ENCODE measurements around the gene AKR1E2.

AKR1E2 gene

DNA sequence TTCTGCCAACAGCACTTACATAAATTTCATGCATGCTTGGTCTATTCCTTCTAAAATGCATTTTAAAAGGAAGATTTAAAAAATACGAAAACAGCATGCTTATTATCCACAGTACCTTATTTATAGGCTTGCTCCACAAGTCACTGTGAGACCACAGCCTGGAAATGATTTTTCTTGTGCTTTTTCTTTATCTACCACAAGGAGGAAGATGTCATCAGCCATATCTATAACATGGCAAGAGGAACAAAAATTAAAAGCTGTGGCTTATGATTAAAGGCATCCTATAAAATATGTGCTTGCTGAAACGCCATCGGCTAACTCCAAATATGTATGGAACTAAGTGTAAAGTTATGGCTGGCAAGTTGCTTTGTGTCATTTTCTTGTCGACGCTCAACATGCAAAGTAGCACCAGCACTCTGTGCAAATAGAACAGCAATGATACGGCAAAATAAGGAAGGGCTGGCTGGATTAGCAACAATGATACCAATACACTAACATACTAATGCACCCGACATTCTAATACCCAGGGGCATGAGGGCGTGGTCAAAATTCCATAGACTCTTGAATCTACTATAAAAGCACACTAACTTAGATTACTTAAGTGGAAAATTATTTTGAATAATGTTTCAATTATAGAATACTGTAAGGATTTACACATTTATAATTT, 41.2 kb upstream of the AKR1E2 start:
- Histone ChIP-seq H3K27ac (ENCODE audit: extremely low read depth, low read depth, low read length) (no peak overlapping the region), H3K9me3 (ENCODE audit: control insufficient read depth, insufficient read depth, low read depth, low read length) (no peaks in the 10 kb centered on the region), H3K36me3 (ENCODE audit: control insufficient read depth in 2 of 2, insufficient read depth in 1 of 2, low read length in 2 of 2) (no peaks in the 10 kb centered on the region), H3K4me1 (ENCODE audit: control insufficient read depth, insufficient read depth, low read length) (no peaks in the 10 kb centered on the region), H3K4me3 (ENCODE audit: low read depth, low read length) (no peak overlapping the region)
- CTCF ChIA-PET, result interaction anchor here (0.6 kb wide), 1 partner anchor 588 kb away, joined by 6 read pairs; no protein-coding TSS in a partner anchor
- POLR2A ChIA-PET, result interaction anchor here (0.5 kb wide), 1 partner anchor 764 kb away, joined by 6 read pairs; no protein-coding TSS in a partner anchor
- TF ChIP-seq ZNF658 (tag by site-specific recombination; IDR thresholded peaks at IDR 0.05) (no peak), ZNF302 (tag by site-specific recombination; IDR thresholded peaks at IDR 0.05; ENCODE audit: low read depth) (no peak), ZNF112 (tag by site-specific recombination; IDR thresholded peaks at IDR 0.05) (no peak), ZNF23 (tag by site-specific recombination; IDR thresholded peaks at IDR 0.05; ENCODE audit: borderline replicate concordance) (no peak), ZBTB20 (tag by site-specific recombination; IDR thresholded peaks at IDR 0.05) (no peak), BCL11B (tag by site-specific recombination; IDR thresholded peaks at IDR 0.05; ENCODE audit: low read depth) (no peak), ZBTB48 (tag by site-specific recombination; IDR thresholded peaks at IDR 0.05) (no peak), ZSCAN30 (tag by site-specific recombination; IDR thresholded peaks at IDR 0.05) (no peak), ZNF24 (tag by site-specific recombination; IDR thresholded peaks at IDR 0.05) (no peak), ZNF48 (tag by site-specific recombination; IDR thresholded peaks at IDR 0.05) (no peak), ZNF10 (tag by site-specific recombination; IDR thresholded peaks at IDR 0.05) (no peak), ZNF776 (tag by site-specific recombination; IDR thresholded peaks at IDR 0.05; ENCODE audit: borderline replicate concordance) (no peak), ZNF155 (tag by site-specific recombination; IDR thresholded peaks at IDR 0.05) (no peak), ZFP41 (tag by site-specific recombination; IDR thresholded peaks at IDR 0.05; ENCODE audit: borderline replicate concordance) (no peak), ZNF768 (tag by site-specific recombination; IDR thresholded peaks at IDR 0.05) (no peak)
- TF ChIP-seq, protein P1, sequence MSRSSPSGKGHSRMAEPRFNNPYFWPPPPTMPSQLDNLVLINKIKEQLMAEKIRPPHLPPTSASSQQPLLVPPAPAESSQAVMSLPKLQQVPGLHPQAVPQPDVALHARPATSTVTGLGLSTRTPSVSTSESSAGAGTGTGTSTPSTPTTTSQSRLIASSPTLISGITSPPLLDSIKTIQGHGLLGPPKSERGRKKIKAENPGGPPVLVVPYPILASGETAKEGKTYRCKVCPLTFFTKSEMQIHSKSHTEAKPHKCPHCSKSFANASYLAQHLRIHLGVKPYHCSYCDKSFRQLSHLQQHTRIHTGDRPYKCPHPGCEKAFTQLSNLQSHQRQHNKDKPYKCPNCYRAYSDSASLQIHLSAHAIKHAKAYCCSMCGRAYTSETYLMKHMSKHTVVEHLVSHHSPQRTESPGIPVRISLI (tag by site-specific recombination; IDR thresholded peaks at IDR 0.05), result no peak
- TF ChIP-seq, protein P2, sequence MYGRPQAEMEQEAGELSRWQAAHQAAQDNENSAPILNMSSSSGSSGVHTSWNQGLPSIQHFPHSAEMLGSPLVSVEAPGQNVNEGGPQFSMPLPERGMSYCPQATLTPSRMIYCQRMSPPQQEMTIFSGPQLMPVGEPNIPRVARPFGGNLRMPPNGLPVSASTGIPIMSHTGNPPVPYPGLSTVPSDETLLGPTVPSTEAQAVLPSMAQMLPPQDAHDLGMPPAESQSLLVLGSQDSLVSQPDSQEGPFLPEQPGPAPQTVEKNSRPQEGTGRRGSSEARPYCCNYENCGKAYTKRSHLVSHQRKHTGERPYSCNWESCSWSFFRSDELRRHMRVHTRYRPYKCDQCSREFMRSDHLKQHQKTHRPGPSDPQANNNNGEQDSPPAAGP (tag by site-specific recombination; IDR thresholded peaks at IDR 0.05), result no peak
- TF ChIP-seq, protein P3, sequence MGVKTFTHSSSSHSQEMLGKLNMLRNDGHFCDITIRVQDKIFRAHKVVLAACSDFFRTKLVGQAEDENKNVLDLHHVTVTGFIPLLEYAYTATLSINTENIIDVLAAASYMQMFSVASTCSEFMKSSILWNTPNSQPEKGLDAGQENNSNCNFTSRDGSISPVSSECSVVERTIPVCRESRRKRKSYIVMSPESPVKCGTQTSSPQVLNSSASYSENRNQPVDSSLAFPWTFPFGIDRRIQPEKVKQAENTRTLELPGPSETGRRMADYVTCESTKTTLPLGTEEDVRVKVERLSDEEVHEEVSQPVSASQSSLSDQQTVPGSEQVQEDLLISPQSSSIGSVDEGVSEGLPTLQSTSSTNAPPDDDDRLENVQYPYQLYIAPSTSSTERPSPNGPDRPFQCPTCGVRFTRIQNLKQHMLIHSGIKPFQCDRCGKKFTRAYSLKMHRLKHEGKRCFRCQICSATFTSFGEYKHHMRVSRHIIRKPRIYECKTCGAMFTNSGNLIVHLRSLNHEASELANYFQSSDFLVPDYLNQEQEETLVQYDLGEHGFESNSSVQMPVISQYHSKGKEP (tag by site-specific recombination; IDR thresholded peaks at IDR 0.05), result no peak

DNA sequence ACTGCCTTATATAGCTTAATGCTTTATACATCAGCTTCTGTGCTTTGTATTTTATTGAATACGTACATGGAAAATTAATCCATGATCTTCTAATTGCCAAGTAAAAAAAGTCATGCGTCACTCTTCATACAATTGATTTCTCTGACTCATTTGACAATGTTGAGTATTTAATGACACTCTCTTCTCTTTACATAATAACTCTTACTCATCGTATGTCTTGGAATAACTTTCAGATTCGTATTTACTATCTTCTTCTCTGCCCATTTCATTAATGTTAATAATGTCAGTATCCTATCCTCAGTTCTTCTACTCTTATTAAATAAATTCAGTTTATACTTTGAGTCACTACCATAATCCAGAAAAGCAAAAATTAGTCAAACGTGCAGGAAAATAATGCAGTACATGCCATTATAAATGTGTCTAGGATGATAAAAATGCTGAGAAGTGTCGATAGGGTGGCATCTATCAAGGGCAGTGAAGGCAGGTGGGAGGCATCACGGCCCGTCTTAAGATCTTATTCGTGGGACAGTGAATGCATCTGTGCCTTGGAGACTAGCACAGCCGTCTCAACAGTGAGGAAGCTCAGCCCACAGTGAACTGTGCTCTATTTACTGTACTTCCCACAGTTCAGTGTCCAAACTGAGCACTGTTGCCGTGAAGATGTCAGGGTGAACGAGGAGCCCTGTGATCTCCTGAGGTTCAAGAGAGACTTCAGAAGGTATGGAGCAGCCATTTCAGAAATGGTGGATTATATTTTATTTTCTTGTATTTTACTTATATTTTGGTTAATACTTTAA, 39.8 kb upstream of the AKR1E2 start:
- CTCF ChIA-PET, result interaction anchor here (0.6 kb wide), 1 partner anchor 1595 kb away, joined by 3 read pairs; no protein-coding TSS in a partner anchor
- TF ChIP-seq, protein P4, sequence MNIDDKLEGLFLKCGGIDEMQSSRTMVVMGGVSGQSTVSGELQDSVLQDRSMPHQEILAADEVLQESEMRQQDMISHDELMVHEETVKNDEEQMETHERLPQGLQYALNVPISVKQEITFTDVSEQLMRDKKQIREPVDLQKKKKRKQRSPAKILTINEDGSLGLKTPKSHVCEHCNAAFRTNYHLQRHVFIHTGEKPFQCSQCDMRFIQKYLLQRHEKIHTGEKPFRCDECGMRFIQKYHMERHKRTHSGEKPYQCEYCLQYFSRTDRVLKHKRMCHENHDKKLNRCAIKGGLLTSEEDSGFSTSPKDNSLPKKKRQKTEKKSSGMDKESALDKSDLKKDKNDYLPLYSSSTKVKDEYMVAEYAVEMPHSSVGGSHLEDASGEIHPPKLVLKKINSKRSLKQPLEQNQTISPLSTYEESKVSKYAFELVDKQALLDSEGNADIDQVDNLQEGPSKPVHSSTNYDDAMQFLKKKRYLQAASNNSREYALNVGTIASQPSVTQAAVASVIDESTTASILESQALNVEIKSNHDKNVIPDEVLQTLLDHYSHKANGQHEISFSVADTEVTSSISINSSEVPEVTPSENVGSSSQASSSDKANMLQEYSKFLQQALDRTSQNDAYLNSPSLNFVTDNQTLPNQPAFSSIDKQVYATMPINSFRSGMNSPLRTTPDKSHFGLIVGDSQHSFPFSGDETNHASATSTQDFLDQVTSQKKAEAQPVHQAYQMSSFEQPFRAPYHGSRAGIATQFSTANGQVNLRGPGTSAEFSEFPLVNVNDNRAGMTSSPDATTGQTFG (tag by site-specific recombination; IDR thresholded peaks at IDR 0.05; ENCODE audit: borderline replicate concordance), result no peak
- TF ChIP-seq ZNF830 (tag by site-specific recombination; IDR thresholded peaks at IDR 0.05; ENCODE audit: low read depth), result no peak
- no peak for TF ChIP-seq ZNF585B (tag by site-specific recombination; IDR thresholded peaks at IDR 0.05)
- TF ChIP-seq ZNF514 (tag by site-specific recombination; IDR thresholded peaks at IDR 0.05), result no peak
- no peak for TF ChIP-seq ZFP37 (tag by site-specific recombination; IDR thresholded peaks at IDR 0.05)
- TF ChIP-seq ZNF10 (tag by site-specific recombination; IDR thresholded peaks at IDR 0.05), result no peak
- TF ChIP-seq, protein P5, sequence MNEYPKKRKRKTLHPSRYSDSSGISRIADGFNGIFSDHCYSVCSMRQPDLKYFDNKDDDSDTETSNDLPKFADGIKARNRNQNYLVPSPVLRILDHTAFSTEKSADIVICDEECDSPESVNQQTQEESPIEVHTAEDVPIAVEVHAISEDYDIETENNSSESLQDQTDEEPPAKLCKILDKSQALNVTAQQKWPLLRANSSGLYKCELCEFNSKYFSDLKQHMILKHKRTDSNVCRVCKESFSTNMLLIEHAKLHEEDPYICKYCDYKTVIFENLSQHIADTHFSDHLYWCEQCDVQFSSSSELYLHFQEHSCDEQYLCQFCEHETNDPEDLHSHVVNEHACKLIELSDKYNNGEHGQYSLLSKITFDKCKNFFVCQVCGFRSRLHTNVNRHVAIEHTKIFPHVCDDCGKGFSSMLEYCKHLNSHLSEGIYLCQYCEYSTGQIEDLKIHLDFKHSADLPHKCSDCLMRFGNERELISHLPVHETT (tag by site-specific recombination; IDR thresholded peaks at IDR 0.05), result no peak
- TF ChIP-seq, protein P6, sequence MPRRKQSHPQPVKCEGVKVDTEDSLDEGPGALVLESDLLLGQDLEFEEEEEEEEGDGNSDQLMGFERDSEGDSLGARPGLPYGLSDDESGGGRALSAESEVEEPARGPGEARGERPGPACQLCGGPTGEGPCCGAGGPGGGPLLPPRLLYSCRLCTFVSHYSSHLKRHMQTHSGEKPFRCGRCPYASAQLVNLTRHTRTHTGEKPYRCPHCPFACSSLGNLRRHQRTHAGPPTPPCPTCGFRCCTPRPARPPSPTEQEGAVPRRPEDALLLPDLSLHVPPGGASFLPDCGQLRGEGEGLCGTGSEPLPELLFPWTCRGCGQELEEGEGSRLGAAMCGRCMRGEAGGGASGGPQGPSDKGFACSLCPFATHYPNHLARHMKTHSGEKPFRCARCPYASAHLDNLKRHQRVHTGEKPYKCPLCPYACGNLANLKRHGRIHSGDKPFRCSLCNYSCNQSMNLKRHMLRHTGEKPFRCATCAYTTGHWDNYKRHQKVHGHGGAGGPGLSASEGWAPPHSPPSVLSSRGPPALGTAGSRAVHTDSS (tag by site-specific recombination; IDR thresholded peaks at IDR 0.05), result no peak

More for the DNA sequence above, 39.8 kb upstream of the AKR1E2 start:
- H3K4me3 ChIP-seq (ENCODE audit: low read depth, low read length), result no peak overlapping the region
- POLR2A ChIA-PET, result no interaction called here
- H3K9me3 ChIP-seq (ENCODE audit: control insufficient read depth, insufficient read depth, low read depth, low read length), result no peaks in the 10 kb centered on the region
- H3K4me1 ChIP-seq (ENCODE audit: control insufficient read depth, insufficient read depth, low read length), result no peaks in the 10 kb centered on the region
- H3K36me3 ChIP-seq (ENCODE audit: control insufficient read depth in 2 of 2, insufficient read depth in 1 of 2, low read length in 2 of 2), result no peaks in the 10 kb centered on the region
- no peak overlapping the region for H3K27ac ChIP-seq (ENCODE audit: extremely low read depth, low read depth, low read length)

Measured in HEK293 (cell line).